HEK293 (cell line): Measurements from ENCODE around the gene TNFAIP2.

Experiments used
- BCL11A ChIP-seq: fragments of 450-650 bp; formaldehyde crosslinking; IDR thresholded peaks from 2 replicates; pipeline ENCODE4 v1.5.1; 2016; ENCODE audit warnings: low read depth, missing biosample characterization, missing genetic modification characterization
- KLF8 ChIP-seq: fragments of 450-650 bp; formaldehyde crosslinking; IDR thresholded peaks from 2 replicates; pipeline ENCODE4 v1.5.1; 2016; ENCODE audit warnings: missing biosample characterization, missing genetic modification characterization
- PRDM2 ChIP-seq: fragments of 450-650 bp; formaldehyde crosslinking; IDR thresholded peaks from 2 replicates; pipeline ENCODE4 v1.5.1; 2016; ENCODE audit warnings: missing biosample characterization, missing genetic modification characterization, borderline replicate concordance
- ZBTB21 ChIP-seq: fragments of 450-650 bp; formaldehyde crosslinking; IDR thresholded peaks from 2 replicates; pipeline ENCODE4 v1.5.1; 2017; ENCODE audit warnings: missing biosample characterization, missing genetic modification characterization
- ZBTB7A ChIP-seq: fragments of 450-650 bp; formaldehyde crosslinking; IDR thresholded peaks from 2 replicates; pipeline ENCODE4 v1.5.1; 2016; ENCODE audit warnings: low read depth, missing biosample characterization, missing genetic modification characterization
- ZFP3 ChIP-seq: fragments of 450-650 bp; formaldehyde crosslinking; IDR thresholded peaks from 2 replicates; pipeline ENCODE4 v1.5.1; 2016; ENCODE audit warnings: low read depth, missing biosample characterization, missing genetic modification characterization
- ZIC2 ChIP-seq: fragments of 450-650 bp; formaldehyde crosslinking; IDR thresholded peaks from 2 replicates; pipeline ENCODE4 v1.5.1; 2016; ENCODE audit warnings: missing biosample characterization, missing genetic modification characterization
- ZNF140 ChIP-seq: fragments of 450-650 bp; formaldehyde crosslinking; IDR thresholded peaks from 2 replicates; pipeline ENCODE4 v1.5.1; 2016; ENCODE audit warnings: missing biosample characterization, missing genetic modification characterization
- ZNF266 ChIP-seq: fragments of 450-650 bp; formaldehyde crosslinking; IDR thresholded peaks from 2 replicates; pipeline ENCODE4 v1.5.1; 2016; ENCODE audit warnings: missing biosample characterization, missing genetic modification characterization, low read depth
- ZNF423 ChIP-seq: fragments of 450-650 bp; formaldehyde crosslinking; IDR thresholded peaks from 2 replicates; pipeline ENCODE4 v1.5.1; 2016; ENCODE audit warnings: missing biosample characterization, missing genetic modification characterization
- ZNF426 ChIP-seq: fragments of 450-650 bp; formaldehyde crosslinking; IDR thresholded peaks from 2 replicates; pipeline ENCODE4 v1.5.1; 2017; ENCODE audit warnings: missing biosample characterization, missing genetic modification characterization, mild to moderate bottlenecking, inconsistent platforms, moderate library complexity
- ZNF48 ChIP-seq: fragments of 450-650 bp; formaldehyde crosslinking; IDR thresholded peaks from 2 replicates; pipeline ENCODE4 v1.5.1; 2016; ENCODE audit warnings: missing biosample characterization, missing genetic modification characterization
- ZNF549 ChIP-seq: fragments of 450-650 bp; IDR thresholded peaks from 2 replicates; pipeline ENCODE4 v1.5.1; 2018; ENCODE audit warnings: missing biosample characterization, missing genetic modification characterization, mild to moderate bottlenecking, inconsistent platforms, moderate library complexity
- ZNF560 ChIP-seq: fragments of 450-650 bp; formaldehyde crosslinking; IDR thresholded peaks from 2 replicates; pipeline ENCODE4 v1.5.1; 2017; ENCODE audit warnings: missing biosample characterization, missing genetic modification characterization, borderline replicate concordance
- ZNF596 ChIP-seq: fragments of 450-650 bp; IDR thresholded peaks from 2 replicates; pipeline ENCODE4 v1.5.0; 2018; ENCODE audit warnings: missing biosample characterization, mild to moderate bottlenecking, missing genetic modification characterization, moderate library complexity
- ZNF677 ChIP-seq: fragments of 450-650 bp; IDR thresholded peaks from 2 replicates; pipeline ENCODE4 v1.5.0; 2018; ENCODE audit warnings: missing biosample characterization, mild to moderate bottlenecking, missing genetic modification characterization, moderate library complexity
- ZNF692 ChIP-seq: fragments of 450-650 bp; formaldehyde crosslinking; IDR thresholded peaks from 2 replicates; pipeline ENCODE4 v1.5.1; 2016; ENCODE audit warnings: missing biosample characterization, missing genetic modification characterization
- ZNF830 ChIP-seq: fragments of 450-650 bp; IDR thresholded peaks from 2 replicates; pipeline ENCODE4 v1.5.0; 2018; ENCODE audit warnings: missing biosample characterization, missing genetic modification characterization, low read depth, mild to moderate bottlenecking, moderate library complexity
- ZXDB ChIP-seq: fragments of 450-650 bp; formaldehyde crosslinking; IDR thresholded peaks from 2 replicates; pipeline ENCODE4 v1.5.1; 2016; ENCODE audit warnings: missing biosample characterization, missing genetic modification characterization
- TF ChIP-seq, protein P1 (sequence below): fragments of 450-650 bp; formaldehyde crosslinking; IDR thresholded peaks from 2 replicates; pipeline ENCODE4 v1.5.1; 2016; ENCODE audit warnings: missing biosample characterization, missing genetic modification characterization
- TF ChIP-seq, protein P2 (sequence below): fragments of 450-650 bp; formaldehyde crosslinking; IDR thresholded peaks from 2 replicates; pipeline ENCODE4 v1.5.1; 2016; ENCODE audit warnings: missing biosample characterization, missing genetic modification characterization
- TF ChIP-seq, protein P3 (sequence below): fragments of 450-650 bp; formaldehyde crosslinking; IDR thresholded peaks from 2 replicates; pipeline ENCODE4 v1.5.1; 2016; ENCODE audit warnings: missing biosample characterization, missing genetic modification characterization
- TF ChIP-seq, protein P4 (sequence below): fragments of 450-650 bp; formaldehyde crosslinking; IDR thresholded peaks from 2 replicates; pipeline ENCODE4 v1.5.1; 2017; ENCODE audit warnings: missing biosample characterization, missing genetic modification characterization

The TNFAIP2 gene

DNA sequence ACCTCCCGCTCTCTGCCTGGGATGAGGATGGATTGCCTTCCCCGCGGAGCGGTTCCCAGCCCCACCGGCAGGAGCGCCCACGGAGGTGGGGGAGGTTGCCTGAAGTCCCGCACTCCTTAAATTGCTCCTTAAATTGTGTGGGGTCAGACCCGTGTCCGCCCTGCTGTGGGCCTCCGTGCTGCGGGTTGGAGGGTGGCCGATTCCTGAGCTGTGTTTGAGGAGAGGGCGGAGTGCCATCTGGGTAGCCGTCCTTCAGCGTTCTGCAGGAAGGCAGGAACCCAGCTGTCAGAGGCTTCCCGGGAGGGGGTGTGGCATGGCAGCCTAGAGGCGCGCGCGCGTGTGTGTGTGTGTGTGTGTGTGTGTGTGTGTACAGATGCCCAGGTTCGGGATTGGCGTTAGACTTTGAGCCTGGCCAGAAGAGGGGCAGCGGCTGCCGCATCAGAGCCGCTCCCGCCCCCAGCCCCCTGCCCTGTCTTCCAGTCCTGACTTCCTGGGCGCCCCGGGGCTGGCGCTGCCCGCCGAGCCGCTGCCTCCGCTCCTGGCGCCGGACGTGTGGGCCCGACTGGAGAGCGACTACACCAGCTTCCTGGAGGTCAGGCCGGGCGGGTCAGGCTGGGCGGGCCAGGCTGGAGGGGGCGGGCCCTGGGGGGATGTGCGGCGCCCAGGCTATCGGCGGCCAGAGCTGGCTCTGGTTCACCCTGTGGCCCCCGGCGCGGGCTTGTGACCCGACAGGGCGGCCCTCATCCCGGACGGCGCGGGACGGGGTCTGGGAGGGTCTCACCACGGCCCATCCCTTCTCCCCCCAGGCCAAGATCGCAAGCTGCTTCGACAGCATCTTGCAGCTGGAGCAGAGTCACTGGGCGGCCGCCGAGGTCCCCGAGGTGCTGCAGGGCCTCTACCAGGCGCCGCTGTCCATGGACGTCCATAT, 19.5 kb upstream of the TNFAIP2 start (continued):
- TF ChIP-seq ZNF677 (tag by site-specific recombination) (no peak), ZNF140 (tag by site-specific recombination) (no peak), ZXDB (0 out of 2 replicates have a peak, but pooled peaks have one; percentile 25), ZNF426 (tag by site-specific recombination) (no peak), ZNF830 (no peak), ZIC2 (peak; percentile 90), ZBTB7A (tag by site-specific recombination) (peak; percentile 31; the same call in 1 of the 2 replicates), ZNF48 (no peak), ZNF560 (tag by site-specific recombination) (no peak), ZNF266 (tag by site-specific recombination) (no peak), ZNF596 (tag by site-specific recombination) (no peak), ZFP3 (tag by site-specific recombination) (no peak), ZNF549 (tag by site-specific recombination) (no peak), PRDM2 (no peak), KLF8 (tag by site-specific recombination) (peak; percentile 88), ZBTB21 (no peak), BCL11A (tag by site-specific recombination) (0 out of 2 replicates have a peak, but pooled peaks have one; percentile 35), ZNF692 (tag by site-specific recombination) (peak; percentile 89), ZNF423 (tag by site-specific recombination) (0 out of 2 replicates have a peak, but pooled peaks have one; percentile 22)
- TF ChIP-seq, protein P1, sequence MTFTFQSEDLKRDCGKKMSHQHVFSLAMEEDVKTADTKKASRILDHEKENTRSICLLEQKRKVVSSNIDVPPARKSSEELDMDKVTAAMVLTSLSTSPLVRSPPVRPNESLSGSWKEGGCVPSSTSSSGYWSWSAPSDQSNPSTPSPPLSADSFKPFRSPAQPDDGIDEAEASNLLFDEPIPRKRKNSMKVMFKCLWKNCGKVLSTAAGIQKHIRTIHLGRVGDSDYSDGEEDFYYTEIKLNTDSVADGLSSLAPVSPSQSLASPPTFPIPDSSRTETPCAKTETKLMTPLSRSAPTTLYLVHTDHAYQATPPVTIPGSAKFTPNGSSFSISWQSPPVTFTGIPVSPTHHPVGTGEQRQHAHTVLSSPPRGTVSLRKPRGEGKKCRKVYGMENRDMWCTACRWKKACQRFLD: no peak
- TF ChIP-seq, protein P2, sequence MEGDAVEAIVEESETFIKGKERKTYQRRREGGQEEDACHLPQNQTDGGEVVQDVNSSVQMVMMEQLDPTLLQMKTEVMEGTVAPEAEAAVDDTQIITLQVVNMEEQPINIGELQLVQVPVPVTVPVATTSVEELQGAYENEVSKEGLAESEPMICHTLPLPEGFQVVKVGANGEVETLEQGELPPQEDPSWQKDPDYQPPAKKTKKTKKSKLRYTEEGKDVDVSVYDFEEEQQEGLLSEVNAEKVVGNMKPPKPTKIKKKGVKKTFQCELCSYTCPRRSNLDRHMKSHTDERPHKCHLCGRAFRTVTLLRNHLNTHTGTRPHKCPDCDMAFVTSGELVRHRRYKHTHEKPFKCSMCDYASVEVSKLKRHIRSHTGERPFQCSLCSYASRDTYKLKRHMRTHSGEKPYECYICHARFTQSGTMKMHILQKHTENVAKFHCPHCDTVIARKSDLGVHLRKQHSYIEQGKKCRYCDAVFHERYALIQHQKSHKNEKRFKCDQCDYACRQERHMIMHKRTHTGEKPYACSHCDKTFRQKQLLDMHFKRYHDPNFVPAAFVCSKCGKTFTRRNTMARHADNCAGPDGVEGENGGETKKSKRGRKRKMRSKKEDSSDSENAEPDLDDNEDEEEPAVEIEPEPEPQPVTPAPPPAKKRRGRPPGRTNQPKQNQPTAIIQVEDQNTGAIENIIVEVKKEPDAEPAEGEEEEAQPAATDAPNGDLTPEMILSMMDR (tag by site-specific recombination): peak; percentile 26
- TF ChIP-seq, protein P3, sequence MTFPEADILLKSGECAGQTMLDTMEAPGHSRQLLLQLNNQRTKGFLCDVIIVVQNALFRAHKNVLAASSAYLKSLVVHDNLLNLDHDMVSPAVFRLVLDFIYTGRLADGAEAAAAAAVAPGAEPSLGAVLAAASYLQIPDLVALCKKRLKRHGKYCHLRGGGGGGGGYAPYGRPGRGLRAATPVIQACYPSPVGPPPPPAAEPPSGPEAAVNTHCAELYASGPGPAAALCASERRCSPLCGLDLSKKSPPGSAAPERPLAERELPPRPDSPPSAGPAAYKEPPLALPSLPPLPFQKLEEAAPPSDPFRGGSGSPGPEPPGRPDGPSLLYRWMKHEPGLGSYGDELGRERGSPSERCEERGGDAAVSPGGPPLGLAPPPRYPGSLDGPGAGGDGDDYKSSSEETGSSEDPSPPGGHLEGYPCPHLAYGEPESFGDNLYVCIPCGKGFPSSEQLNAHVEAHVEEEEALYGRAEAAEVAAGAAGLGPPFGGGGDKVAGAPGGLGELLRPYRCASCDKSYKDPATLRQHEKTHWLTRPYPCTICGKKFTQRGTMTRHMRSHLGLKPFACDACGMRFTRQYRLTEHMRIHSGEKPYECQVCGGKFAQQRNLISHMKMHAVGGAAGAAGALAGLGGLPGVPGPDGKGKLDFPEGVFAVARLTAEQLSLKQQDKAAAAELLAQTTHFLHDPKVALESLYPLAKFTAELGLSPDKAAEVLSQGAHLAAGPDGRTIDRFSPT: peak; percentile 44; the same call in 1 of the 2 replicates
- TF ChIP-seq, protein P4, sequence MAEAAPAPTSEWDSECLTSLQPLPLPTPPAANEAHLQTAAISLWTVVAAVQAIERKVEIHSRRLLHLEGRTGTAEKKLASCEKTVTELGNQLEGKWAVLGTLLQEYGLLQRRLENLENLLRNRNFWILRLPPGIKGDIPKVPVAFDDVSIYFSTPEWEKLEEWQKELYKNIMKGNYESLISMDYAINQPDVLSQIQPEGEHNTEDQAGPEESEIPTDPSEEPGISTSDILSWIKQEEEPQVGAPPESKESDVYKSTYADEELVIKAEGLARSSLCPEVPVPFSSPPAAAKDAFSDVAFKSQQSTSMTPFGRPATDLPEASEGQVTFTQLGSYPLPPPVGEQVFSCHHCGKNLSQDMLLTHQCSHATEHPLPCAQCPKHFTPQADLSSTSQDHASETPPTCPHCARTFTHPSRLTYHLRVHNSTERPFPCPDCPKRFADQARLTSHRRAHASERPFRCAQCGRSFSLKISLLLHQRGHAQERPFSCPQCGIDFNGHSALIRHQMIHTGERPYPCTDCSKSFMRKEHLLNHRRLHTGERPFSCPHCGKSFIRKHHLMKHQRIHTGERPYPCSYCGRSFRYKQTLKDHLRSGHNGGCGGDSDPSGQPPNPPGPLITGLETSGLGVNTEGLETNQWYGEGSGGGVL: peak; percentile 51
